ENCODE results near the gene KRT40. TPM values are rescaled to one million over a fixed set of nuclear protein-coding genes. Genes with fewer than 3 reads are reported as not detected.

Gene KRT40
- total and polyA plus RNA-seq, 12 donors, result not detected

DNA sequence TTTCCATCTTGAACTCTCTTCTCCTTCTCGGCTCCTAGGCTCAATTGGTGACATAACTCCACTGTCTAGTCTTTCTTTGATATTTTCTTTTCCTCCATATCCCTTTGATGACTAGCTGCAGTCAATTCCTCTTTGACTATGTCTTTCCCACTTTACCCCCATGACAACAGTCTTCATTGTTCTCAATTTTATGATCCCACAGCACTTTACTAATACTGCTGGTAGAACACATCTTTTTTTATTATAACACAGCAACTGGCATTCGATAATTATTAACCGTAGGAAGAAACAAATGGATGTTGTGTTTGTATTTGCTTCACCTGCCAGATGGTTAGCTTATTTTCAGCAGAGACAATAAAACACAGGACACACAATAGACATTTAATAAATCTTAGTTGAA is 8.5 kb upstream of the KRT40 start:
- Histone ChIP-seq H3K27ac (no peak overlapping the region), H3K4me1 (replicated peaks in 1 of 2) (no peaks in the 10 kb centered on the region), H3K9me3 (replicated peaks in 1 of 3) (no peaks in the 10 kb centered on the region), H3K4me3 (no peak overlapping the region), H3K27me3 (peaks cover 5% of the 10 kb centered on the region), H3K36me3 (replicated peaks in 1 of 2) (no peaks in the 10 kb centered on the region)
- 80 to 90% (median 81%) methylated on average over 3 of the region's 3 CpGs for WGBS, 4 donors
- intact Hi-C loops (cut with DNase I), result no loop called here
- TF ChIP-seq POLR2A (IDR thresholded peaks at IDR 0.05), result no peak
- TF ChIP-seq, protein P1, sequence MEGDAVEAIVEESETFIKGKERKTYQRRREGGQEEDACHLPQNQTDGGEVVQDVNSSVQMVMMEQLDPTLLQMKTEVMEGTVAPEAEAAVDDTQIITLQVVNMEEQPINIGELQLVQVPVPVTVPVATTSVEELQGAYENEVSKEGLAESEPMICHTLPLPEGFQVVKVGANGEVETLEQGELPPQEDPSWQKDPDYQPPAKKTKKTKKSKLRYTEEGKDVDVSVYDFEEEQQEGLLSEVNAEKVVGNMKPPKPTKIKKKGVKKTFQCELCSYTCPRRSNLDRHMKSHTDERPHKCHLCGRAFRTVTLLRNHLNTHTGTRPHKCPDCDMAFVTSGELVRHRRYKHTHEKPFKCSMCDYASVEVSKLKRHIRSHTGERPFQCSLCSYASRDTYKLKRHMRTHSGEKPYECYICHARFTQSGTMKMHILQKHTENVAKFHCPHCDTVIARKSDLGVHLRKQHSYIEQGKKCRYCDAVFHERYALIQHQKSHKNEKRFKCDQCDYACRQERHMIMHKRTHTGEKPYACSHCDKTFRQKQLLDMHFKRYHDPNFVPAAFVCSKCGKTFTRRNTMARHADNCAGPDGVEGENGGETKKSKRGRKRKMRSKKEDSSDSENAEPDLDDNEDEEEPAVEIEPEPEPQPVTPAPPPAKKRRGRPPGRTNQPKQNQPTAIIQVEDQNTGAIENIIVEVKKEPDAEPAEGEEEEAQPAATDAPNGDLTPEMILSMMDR (IDR thresholded peaks at IDR 0.05), result no peak
- no peak for DNase-seq

GRCh38 chr17:40986920-40987319 is 2.8 kb upstream of the KRT40 start:
- no peaks in the 10 kb centered on the region for H3K9me3 ChIP-seq (replicated peaks in 1 of 3)
- no peak overlapping the region for H3K27ac ChIP-seq
- no peaks in the 10 kb centered on the region for H3K4me1 ChIP-seq (replicated peaks in 1 of 2)
- intact Hi-C loops (cut with DNase I), result no loop called here
- H3K36me3 ChIP-seq (replicated peaks in 1 of 2), result no peaks in the 10 kb centered on the region
- WGBS, 4 donors, result 61 to 76% (median 69%) methylated on average over 8 of the region's 8 CpGs
- H3K4me3 ChIP-seq, result no peak overlapping the region
- TF ChIP-seq, protein P1 (IDR thresholded peaks at IDR 0.05), result no peak
- no peak for TF ChIP-seq POLR2A (IDR thresholded peaks at IDR 0.05)
- no peak for DNase-seq
- H3K27me3 ChIP-seq, result no peaks in the 10 kb centered on the region

DNA sequence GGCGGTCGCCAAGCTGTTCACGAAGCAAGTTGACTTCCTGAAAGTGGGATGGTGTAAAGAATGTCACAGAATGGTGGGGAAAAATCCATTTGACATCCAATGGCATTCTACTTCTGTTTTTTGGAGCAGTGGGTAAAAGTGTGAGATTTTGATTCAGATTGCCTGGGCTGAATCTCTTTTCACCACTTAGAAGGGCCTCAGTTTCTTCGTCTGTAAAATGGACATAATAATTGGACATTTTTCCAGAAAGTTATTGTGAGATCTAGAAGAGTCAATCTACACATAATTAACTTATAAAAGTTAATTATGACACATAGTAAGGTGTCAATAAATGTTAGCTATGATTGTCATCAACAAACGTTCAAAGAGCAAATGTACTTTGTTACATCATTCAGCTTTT is 3.0 kb downstream of the KRT40 start:
- H3K4me1 ChIP-seq (replicated peaks in 1 of 2), result no peaks in the 10 kb centered on the region
- WGBS, 4 donors, result 43 to 57% (median 50%) methylated on average over 5 of the region's 5 CpGs
- H3K27ac ChIP-seq, result no peak overlapping the region
- no peaks in the 10 kb centered on the region for H3K36me3 ChIP-seq (replicated peaks in 1 of 2)
- H3K9me3 ChIP-seq (replicated peaks in 1 of 3), result no peaks in the 10 kb centered on the region
- no peak overlapping the region for H3K4me3 ChIP-seq
- TF ChIP-seq POLR2A (IDR thresholded peaks at IDR 0.05), result no peak
- TF ChIP-seq, protein P1 (IDR thresholded peaks at IDR 0.05), result no peak
- intact Hi-C loops (cut with DNase I), result no loop called here
- DNase-seq, result no peak
- peaks cover 5% of the 10 kb centered on the region for H3K27me3 ChIP-seq

DNA sequence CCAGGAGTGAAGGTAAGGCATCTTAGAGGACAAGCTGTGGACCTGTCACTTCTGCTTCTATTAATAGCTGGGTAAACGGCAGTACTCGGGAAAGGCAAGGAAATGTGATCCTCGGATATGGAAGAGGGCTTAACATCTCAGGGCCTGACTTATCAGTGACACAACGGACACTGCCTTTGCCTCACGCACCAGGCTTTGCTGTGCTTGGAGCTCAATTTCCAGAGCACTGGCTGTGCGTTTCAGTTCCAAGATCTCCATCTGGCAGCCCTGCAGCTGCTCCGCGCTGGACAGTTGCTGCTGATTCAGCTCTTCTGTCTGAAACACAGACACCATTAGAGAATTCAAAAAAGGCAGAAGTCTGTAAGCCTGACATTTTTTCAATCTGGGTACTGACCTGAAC is 3.5 kb downstream of the KRT40 start:
- peaks cover 5% of the 10 kb centered on the region for H3K27me3 ChIP-seq
- 8 to 30% (median 24%) methylated on average over 5 to 8 of the region's 8 CpGs for WGBS, 4 donors
- no peak overlapping the region for H3K27ac ChIP-seq
- intact Hi-C loops (cut with DNase I), result no loop called here
- no peaks in the 10 kb centered on the region for H3K9me3 ChIP-seq (replicated peaks in 1 of 3)
- TF ChIP-seq POLR2A (IDR thresholded peaks at IDR 0.05), result no peak
- TF ChIP-seq, protein P1 (IDR thresholded peaks at IDR 0.05), result no peak
- no peaks in the 10 kb centered on the region for H3K4me1 ChIP-seq (replicated peaks in 1 of 2)
- H3K36me3 ChIP-seq (replicated peaks in 1 of 2), result no peaks in the 10 kb centered on the region
- peak in 3 of 7 donors; percentile 12 to 58 (median 23) for DNase-seq
- no peak overlapping the region for H3K4me3 ChIP-seq

Measured in adrenal gland (tissue), 12 donors.